ENCODE results near the gene PCCA.

The PCCA gene

DNA sequence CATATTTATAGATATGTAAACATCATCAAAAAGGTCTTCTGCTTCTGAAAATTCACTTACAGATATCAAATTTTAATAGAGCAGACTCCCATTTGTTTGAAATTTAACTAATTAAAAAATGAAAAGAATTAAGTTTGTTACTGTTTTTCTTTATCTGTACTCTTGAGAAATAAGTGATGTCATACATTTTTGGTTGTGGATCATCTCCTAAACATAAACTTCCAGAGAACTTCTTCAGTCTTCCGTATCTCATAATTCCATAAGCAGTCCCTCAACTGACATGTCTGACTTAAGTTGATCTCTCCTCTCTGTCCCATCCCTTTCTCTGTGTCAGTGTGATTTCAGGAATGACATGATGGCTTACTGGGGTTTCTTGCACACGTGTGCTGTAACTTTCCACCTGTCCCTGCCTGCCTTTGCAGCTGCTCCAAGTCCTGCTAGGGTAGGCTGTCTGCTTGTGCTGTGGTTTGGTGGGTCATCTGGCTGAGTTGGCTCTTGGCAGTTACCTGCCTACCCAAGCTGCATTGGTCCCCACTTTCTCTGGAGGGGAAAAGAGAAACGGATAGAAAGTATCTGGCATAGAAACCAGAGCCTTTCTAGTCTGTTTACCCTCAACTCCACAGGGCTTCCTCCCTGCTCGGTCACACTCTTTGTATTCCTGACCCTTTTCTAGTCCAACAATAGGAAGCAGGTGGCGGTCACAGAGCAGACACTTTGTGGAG lies 372.6 kb downstream of the PCCA start:
- H3K36me3 Mint-ChIP-seq (ENCODE audit: low read depth) = peaks cover 4% of the 10 kb centered on the region
- H3K9me3 Mint-ChIP-seq = peaks cover 3% of the 10 kb centered on the region
- no peaks in the 10 kb centered on the region for H3K4me1 Mint-ChIP-seq (ENCODE audit: low read depth)
- H3K27ac Mint-ChIP-seq = no peak overlapping the region
- DNase-seq = no peak
- H3K27me3 Mint-ChIP-seq = no peaks in the 10 kb centered on the region
- no peak overlapping the region for H3K4me3 Mint-ChIP-seq

DNA sequence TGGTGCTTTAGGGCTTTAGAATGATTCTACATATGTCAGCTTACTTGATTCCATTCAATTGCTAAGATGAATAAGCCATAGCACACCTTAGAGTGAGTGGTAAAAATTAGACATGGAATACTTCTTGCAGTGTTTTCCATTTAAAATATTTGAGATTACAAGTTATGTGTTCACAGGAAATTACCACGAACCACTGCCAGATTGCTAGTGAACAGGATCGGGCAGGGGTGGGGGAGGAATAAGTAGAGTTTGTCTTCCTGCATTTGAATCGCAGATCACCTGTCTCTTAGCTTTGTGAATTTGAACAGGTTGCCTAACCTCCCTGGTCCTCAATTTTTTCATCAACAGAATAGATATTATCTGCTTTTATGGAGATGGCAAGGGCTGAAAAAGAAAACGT lies 375.1 kb downstream of the PCCA start:
- H3K27me3 Mint-ChIP-seq = no peaks in the 10 kb centered on the region
- peaks cover 3% of the 10 kb centered on the region for H3K9me3 Mint-ChIP-seq
- H3K36me3 Mint-ChIP-seq (ENCODE audit: low read depth) = peaks cover 4% of the 10 kb centered on the region
- H3K27ac Mint-ChIP-seq = no peak overlapping the region
- DNase-seq = no peak
- no peaks in the 10 kb centered on the region for H3K4me1 Mint-ChIP-seq (ENCODE audit: low read depth)
- H3K4me3 Mint-ChIP-seq = no peak overlapping the region

DNA sequence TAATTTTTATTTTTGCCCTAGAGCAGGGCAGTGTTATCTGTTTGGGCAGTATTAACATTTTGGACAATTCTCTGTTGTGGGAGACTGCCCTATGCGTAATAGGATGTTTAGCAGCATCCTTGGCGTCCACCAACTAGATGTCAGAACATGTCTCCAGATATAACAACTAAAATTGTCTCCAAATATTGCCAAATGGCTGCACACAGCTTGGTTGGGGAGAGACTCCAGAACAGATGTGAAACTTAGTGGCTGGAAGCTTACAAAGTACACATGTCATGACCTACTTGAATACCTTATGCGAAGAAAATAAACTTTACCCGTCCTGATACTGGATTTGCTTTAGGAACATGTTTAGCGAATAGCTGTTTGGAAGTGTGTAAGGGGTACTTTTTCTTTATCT lies 376.7 kb downstream of the PCCA start:
- Mint-ChIP-seq H3K36me3 (ENCODE audit: low read depth) (no peaks in the 10 kb centered on the region), H3K4me3 (no peak overlapping the region), H3K4me1 (ENCODE audit: low read depth) (peaks cover 7% of the 10 kb centered on the region), H3K27me3 (no peaks in the 10 kb centered on the region), H3K27ac (no peak overlapping the region), H3K9me3 (no peaks in the 10 kb centered on the region)
- no peak for DNase-seq

DNA sequence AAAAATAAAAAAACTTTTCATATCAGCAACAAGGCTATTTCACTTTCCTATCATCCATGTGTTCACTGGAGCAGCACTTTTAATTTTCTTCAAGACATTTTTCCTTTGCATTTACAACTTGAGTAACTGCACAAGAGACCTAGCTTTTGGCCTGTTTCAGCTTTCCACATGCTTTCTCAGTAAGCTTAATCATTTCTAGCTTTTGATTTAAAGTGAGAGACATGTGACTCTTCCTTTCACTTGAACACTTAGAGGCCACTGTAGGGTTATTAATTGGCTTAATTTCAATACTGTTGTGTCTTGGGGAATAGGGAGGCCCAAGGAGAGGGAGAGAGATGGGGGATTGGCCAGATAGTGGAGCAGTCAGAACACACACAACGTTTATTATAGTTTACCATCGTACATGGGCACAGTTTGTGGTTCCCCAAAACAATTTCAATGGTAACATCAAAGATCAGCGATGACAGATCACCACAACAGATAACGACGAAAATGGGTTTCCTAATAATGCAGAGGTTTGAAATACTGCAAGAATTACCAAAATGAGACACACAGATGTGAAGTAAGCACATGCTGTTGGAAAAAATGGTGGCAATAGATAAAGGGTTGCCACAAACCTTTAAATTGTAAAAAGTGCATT lies 382.1 kb downstream of the PCCA start:
- no peaks in the 10 kb centered on the region for H3K27me3 Mint-ChIP-seq
- H3K4me3 Mint-ChIP-seq = no peak overlapping the region
- H3K36me3 Mint-ChIP-seq (ENCODE audit: low read depth) = no peaks in the 10 kb centered on the region
- H3K27ac Mint-ChIP-seq = no peak overlapping the region
- H3K4me1 Mint-ChIP-seq (ENCODE audit: low read depth) = peaks cover 12% of the 10 kb centered on the region
- DNase-seq = no peak
- H3K9me3 Mint-ChIP-seq = no peaks in the 10 kb centered on the region

DNA sequence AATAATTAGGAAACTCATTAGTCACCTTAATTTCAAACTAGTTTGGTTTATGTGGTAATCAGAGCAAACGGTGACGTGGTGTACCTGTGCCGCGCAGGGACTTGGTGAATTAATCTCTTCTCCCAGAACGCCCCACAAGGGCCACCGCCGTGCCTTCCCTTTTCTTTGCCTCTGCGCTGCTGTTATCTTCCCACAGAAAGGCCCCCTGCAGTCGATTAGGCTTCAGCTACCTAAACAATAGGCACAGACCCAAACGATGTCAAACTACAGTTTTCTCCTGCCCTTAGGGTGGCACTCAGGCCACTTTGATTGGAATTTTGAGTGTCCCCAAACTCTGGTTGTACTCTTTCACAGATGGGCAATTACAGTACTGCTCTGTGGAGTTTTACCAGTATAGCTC lies 384.2 kb downstream of the PCCA start:
- H3K4me3 Mint-ChIP-seq = no peak overlapping the region
- no peaks in the 10 kb centered on the region for H3K9me3 Mint-ChIP-seq
- H3K4me1 Mint-ChIP-seq (ENCODE audit: low read depth) = peaks cover 12% of the 10 kb centered on the region
- no peak for DNase-seq
- no peaks in the 10 kb centered on the region for H3K27me3 Mint-ChIP-seq
- no peak overlapping the region for H3K27ac Mint-ChIP-seq
- H3K36me3 Mint-ChIP-seq (ENCODE audit: low read depth) = no peaks in the 10 kb centered on the region

DNA sequence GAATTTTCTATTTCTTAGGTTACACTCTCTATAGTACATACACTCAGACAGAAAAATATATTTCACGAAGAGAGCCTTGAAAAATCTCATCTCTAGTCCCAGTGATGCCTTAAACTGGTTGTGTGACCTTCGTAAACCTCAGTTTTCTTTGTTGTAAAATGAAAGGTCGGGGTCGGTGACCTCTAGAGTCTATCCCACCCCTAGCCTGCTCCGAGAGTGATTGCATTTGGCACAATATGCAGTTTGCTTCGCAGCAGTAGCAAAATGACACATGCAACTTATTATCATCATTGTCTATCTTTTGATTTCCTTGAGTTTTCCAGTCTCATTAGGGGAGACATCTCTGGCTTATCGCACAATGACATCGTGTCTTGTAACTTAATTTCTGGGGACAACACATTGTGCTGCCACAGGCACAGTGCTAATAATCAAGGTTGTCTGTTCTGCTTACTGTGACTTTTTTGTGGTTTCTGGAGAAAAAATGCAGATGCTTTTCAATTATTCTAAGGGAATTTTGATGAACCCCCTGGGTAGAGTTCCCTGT lies 384.7 kb downstream of the PCCA start:
- H3K27ac Mint-ChIP-seq = no peak overlapping the region
- no peak overlapping the region for H3K4me3 Mint-ChIP-seq
- H3K4me1 Mint-ChIP-seq (ENCODE audit: low read depth) = peaks cover 12% of the 10 kb centered on the region

DNA sequence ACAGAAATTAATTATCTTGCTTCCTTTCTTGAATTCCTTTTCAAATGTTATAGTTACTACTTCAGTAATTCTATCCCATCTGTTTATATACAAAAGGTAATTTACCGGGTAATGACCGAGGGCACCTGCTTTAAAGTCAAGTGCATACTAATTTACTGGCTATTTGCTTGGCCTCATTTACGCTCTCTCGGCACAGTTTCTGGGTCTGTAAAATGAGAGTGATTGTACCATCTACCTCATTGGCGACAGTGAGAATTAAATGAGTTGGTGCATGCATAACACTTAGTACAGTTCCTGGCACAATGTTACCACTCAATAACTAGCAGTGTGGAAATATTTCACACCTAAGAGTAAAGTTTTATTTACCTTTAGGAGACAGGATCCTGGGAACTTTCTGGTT lies 388.1 kb downstream of the PCCA start:
- Mint-ChIP-seq H3K36me3 (ENCODE audit: low read depth) (no peaks in the 10 kb centered on the region), H3K27me3 (no peaks in the 10 kb centered on the region), H3K27ac (no peak overlapping the region), H3K4me1 (ENCODE audit: low read depth) (no peaks in the 10 kb centered on the region), H3K9me3 (no peaks in the 10 kb centered on the region), H3K4me3 (no peak overlapping the region)
- DNase-seq = no peak

More for the DNA sequence above, 384.7 kb downstream of the PCCA start:
- no peaks in the 10 kb centered on the region for H3K9me3 Mint-ChIP-seq
- no peaks in the 10 kb centered on the region for H3K27me3 Mint-ChIP-seq
- DNase-seq = no peak
- H3K36me3 Mint-ChIP-seq (ENCODE audit: low read depth) = no peaks in the 10 kb centered on the region

DNA sequence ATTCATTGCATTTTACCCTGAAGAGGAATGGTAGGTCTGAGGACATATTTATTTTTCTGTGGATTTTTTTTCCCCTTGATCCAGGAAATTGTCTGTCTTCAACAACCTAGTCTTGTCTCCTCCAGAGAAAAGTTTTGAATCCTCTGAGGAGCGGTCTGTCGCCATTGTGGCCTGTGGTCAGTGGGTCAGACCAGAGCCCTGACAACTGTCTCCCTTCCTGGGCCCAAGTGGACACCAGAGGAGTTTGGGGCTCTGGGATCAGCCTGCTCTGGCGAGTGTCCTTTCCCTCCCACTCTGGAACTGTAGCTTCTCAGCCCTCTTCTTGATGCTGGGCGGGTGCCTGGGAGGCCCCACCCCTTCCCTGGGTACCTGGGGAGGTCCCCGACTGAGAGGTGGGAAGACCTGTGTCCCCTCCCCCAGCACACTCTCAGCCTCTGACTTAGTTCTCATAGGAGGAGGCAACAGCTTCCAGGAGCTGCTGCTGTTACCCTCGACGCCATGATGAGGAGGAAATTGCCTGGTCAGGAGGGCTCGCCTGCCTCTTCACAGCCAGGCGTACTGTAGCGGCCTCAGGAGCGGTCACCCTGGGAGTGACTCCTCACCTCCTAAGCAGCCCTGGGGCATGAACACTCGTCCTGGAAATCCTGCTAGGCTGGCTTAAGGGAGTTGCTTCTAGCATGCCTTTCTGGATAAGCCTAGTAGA lies 389.4 kb downstream of the PCCA start:
- no peak overlapping the region for H3K4me3 Mint-ChIP-seq
- no peaks in the 10 kb centered on the region for H3K9me3 Mint-ChIP-seq
- H3K36me3 Mint-ChIP-seq (ENCODE audit: low read depth) = no peaks in the 10 kb centered on the region
- no peak overlapping the region for H3K27ac Mint-ChIP-seq
- no peaks in the 10 kb centered on the region for H3K27me3 Mint-ChIP-seq
- no peak for DNase-seq
- peaks cover under 1% of the 10 kb centered on the region for H3K4me1 Mint-ChIP-seq (ENCODE audit: low read depth)

DNA sequence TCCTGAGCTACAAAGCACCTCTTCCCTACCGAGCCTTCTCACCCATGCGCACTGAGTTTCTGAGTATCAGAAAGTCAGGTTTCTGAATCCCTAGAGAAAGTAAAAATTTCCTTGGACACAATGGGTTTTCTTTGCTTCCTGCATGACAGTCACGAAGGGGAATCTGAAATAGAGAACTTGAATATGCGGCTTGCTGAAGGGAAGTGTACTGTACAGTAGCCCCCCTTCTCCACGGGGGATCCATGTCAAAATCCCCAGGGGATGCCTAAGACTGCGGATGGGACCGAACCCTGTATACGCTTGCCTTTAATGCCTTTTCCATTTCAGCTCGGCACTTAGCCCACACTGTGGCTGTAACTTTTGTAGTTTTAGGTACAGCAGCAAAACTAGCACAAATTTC lies 391.8 kb downstream of the PCCA start:
- Mint-ChIP-seq H3K4me1 (ENCODE audit: low read depth) (peaks cover 10% of the 10 kb centered on the region), H3K27me3 (no peaks in the 10 kb centered on the region), H3K9me3 (no peaks in the 10 kb centered on the region), H3K27ac (no peak overlapping the region), H3K36me3 (ENCODE audit: low read depth) (no peaks in the 10 kb centered on the region), H3K4me3 (no peak overlapping the region)
- no peak for DNase-seq

DNA sequence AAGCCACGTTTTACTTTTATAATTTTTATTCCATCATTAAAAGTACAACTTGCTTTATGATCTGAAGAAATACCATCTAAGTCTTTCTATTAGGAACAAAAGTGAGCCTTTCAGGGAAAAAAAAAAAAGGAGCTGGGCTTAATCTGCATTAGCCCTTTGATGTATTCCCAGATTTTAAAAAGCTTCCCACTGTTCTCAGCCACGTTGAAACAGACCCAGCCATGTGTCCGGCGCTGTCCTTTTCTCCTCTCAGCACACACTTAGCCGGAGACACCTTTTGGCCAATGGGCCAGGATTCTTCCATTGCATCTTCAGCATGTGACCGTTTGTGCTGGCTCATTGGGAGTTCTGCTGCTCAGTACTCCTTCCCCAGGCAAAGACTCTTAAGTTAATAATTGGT lies 394.2 kb downstream of the PCCA start:
- no peak overlapping the region for H3K4me3 Mint-ChIP-seq
- no peaks in the 10 kb centered on the region for H3K36me3 Mint-ChIP-seq (ENCODE audit: low read depth)
- H3K4me1 Mint-ChIP-seq (ENCODE audit: low read depth) = peaks cover 10% of the 10 kb centered on the region
- DNase-seq = no peak
- H3K9me3 Mint-ChIP-seq = no peaks in the 10 kb centered on the region
- H3K27ac Mint-ChIP-seq = no peak overlapping the region
- no peaks in the 10 kb centered on the region for H3K27me3 Mint-ChIP-seq

DNA sequence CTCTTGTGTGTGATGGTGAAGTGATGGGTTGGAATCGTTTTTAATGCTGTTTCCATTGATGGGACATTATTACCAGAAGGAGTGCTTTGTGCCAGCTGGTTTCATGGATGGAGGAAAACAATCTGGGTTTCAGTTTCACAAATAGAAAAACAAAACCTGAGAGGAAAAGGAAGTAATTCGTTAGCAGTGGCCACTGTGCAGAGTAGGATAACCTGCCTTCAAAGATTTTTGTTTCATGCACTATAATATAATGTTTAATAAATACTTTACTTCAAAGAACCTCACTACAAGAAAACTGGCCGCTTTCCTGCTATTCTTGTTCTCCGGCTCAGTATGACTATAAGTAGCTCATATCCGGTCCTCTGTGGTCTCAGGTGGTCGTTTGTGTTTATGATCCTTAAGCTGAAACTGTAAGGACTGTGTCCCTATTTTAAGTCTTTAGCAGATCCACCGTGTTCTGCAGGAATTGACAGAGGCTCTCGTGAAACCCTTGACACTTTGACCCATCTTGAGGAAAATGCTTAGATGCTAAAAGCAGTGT lies 395.0 kb downstream of the PCCA start:
- H3K27me3 Mint-ChIP-seq = no peaks in the 10 kb centered on the region
- H3K4me3 Mint-ChIP-seq = no peak overlapping the region
- no peaks in the 10 kb centered on the region for H3K9me3 Mint-ChIP-seq
- H3K27ac Mint-ChIP-seq = no peak overlapping the region
- DNase-seq = no peak
- peaks cover 10% of the 10 kb centered on the region for H3K4me1 Mint-ChIP-seq (ENCODE audit: low read depth)
- H3K36me3 Mint-ChIP-seq (ENCODE audit: low read depth) = no peaks in the 10 kb centered on the region

DNA sequence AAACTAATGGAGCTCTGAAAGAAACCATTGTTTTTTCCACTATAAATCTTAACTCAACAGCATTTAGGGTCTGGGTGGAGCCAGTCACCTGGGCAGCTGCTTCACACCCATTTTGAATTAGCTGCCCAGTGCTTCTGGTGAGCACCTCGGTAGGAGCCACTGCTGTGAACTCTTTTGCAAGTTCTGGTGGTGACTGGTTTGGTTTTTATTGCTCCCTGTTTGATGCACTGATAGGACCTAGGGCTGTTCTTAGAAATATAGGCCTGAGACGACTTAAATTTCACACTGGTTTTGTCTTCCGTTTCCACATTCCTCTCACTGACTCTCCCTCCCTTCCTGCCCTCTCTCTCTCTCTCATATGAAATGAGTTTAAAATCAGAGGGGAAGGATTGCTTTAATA lies 395.8 kb downstream of the PCCA start:
- no peak overlapping the region for H3K27ac Mint-ChIP-seq
- H3K27me3 Mint-ChIP-seq = no peaks in the 10 kb centered on the region
- H3K4me3 Mint-ChIP-seq = no peak overlapping the region
- no peaks in the 10 kb centered on the region for H3K36me3 Mint-ChIP-seq (ENCODE audit: low read depth)
- no peak for DNase-seq
- H3K4me1 Mint-ChIP-seq (ENCODE audit: low read depth) = peaks cover 10% of the 10 kb centered on the region
- no peaks in the 10 kb centered on the region for H3K9me3 Mint-ChIP-seq

DNA sequence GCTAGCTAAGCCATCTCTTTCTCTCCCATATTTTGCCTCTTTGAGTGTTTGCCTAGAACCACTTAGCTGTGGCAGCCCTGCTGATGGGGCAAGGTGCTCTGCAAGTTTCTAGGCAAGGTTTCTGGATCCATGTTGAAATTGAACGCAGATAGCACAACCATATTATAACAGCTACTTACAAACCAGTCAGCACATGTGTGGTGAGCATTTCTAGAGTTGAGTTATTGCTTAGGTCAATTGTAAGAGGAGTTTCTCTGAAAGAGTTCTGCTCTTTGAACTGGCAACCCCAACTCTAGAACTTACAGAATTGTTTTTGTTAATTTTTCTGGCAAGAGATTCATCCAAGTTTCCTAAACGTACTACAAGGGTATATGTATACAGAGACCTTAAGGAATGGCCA lies 396.4 kb downstream of the PCCA start:
- H3K27ac Mint-ChIP-seq = no peak overlapping the region
- no peaks in the 10 kb centered on the region for H3K36me3 Mint-ChIP-seq (ENCODE audit: low read depth)
- no peaks in the 10 kb centered on the region for H3K9me3 Mint-ChIP-seq
- H3K27me3 Mint-ChIP-seq = no peaks in the 10 kb centered on the region
- H3K4me3 Mint-ChIP-seq = no peak overlapping the region
- H3K4me1 Mint-ChIP-seq (ENCODE audit: low read depth) = peaks cover 10% of the 10 kb centered on the region
- no peak for DNase-seq

DNA sequence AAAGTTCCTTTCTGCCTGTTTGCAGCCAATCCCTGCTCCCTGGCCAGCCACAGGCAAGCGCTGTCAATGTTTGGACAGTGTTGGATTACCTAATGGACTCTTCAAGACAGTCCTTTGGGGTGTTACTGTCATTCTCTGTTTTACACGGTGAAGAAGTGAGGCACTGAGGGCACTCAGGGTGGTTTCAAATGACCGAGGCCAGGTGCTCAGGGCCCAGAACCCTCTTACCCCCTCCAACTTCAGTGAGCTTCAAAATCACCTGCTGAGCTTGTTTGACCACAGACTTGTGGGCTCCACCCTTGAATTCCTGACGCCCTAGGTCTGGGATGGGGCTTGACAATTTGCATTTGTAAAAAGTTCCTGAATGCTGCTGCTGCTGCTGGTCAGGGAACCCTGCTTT lies 401.8 kb downstream of the PCCA start:
- Mint-ChIP-seq H3K4me3 (no peak overlapping the region), H3K27me3 (no peaks in the 10 kb centered on the region), H3K27ac (no peak overlapping the region), H3K36me3 (ENCODE audit: low read depth) (no peaks in the 10 kb centered on the region), H3K4me1 (ENCODE audit: low read depth) (no peaks in the 10 kb centered on the region), H3K9me3 (no peaks in the 10 kb centered on the region)
- no peak for DNase-seq

All from activated T-cell treated with anti-CD3 and anti-CD28 coated beads, Interleukin-2, amount 50 U/mL, for 24 hours (primary cell).